ENCODE measurements around the gene CD72. TPM values are rescaled to one million over a fixed set of nuclear protein-coding genes. Genes with fewer than 3 reads are reported as not detected.

Gene CD72
- total and polyA plus RNA-seq, 4 donors = 2.0 to 5.7 (median 3.5) TPM

GRCh38 chr9:35657546-35658136 lies 39.4 kb upstream of the CD72 start, which contains the start of gene RMRP:
RMRP (minus strand) TSS chr9:35658019.
- under 1% methylated on average over 42 of the region's 42 CpGs for WGBS
- Histone ChIP-seq H3K4me3 (ENCODE audit: low read depth in 1 of 3, low read length in 3 of 3) (peak within 1 kb of the TSS; percentile 79 to 87 (median 79)), H3K27me3 (ENCODE audit: control insufficient read depth in 4 of 4, insufficient read depth in 4 of 4, low read length in 3 of 4) (no peaks in the 10 kb centered on the region), H3K36me3 (ENCODE audit: control insufficient read depth in 4 of 4, insufficient read depth in 3 of 4, low read depth in 1 of 4, low read length in 3 of 4) (no peaks in the 10 kb centered on the region), H3K4me1 (ENCODE audit: control insufficient read depth in 4 of 4, insufficient read depth in 4 of 4, low read length in 3 of 4) (peaks cover 2 to 24% (median 5%) of the 10 kb centered on the region in 4 donors), H3K9me3 (ENCODE audit: control insufficient read depth in 4 of 4, low read length in 3 of 4) (no peaks in the 10 kb centered on the region), H3K27ac (ENCODE audit: low read depth in 1 of 2, low read length in 2 of 2) (peak within 1 kb of the TSS; percentile 98 to 99), H3K9ac (ENCODE audit: low read depth in 1 of 2, low read length in 2 of 2) (peak within 1 kb of the TSS; percentile 91 to 97)
- TF ChIP-seq HNF4A (conservative IDR thresholded peaks at IDR 0.05) = peak; percentile 94 to 99
- TF ChIP-seq HNF4G (IDR thresholded peaks at IDR 0.05) = peak; percentile 98
- TF ChIP-seq YY1 (IDR thresholded peaks at IDR 0.05) = peak; percentile 82
- TF ChIP-seq RXRA (IDR thresholded peaks at IDR 0.05) = peak; percentile 55 to 89
- peak; percentile 23 for TF ChIP-seq FOXA1 (IDR thresholded peaks at IDR 0.05)
- peak; percentile 88 for TF ChIP-seq REST (IDR thresholded peaks at IDR 0.05)
- TF ChIP-seq SP1 (IDR thresholded peaks at IDR 0.05) = peak; percentile 97
- peak; percentile 7 for TF ChIP-seq NR2F2 (IDR thresholded peaks at IDR 0.05)
- no peak for TF ChIP-seq TAF1 (conservative IDR thresholded peaks at IDR 0.05)
- TF ChIP-seq RAD21 (IDR thresholded peaks at IDR 0.05) = peak; percentile 29 to 45
- peak; percentile 97 for TF ChIP-seq ATF3 (IDR thresholded peaks at IDR 0.05)
- TF ChIP-seq CTCF (IDR thresholded peaks at IDR 0.05; ENCODE audit: low read depth, low read length, missing input control) = peak; percentile 49
- peak; percentile 82 for TF ChIP-seq ZBTB33 (IDR thresholded peaks at IDR 0.05)
- TF ChIP-seq JUND (IDR thresholded peaks at IDR 0.05) = peak; percentile 17 to 89
- peak in 1 of 2 donors; percentile 82 for TF ChIP-seq GABPA (IDR thresholded peaks at IDR 0.05 in 1 of 2, conservative IDR thresholded peaks at IDR 0.05 in 1 of 2)
- peak; percentile 56 for TF ChIP-seq FOXA2 (IDR thresholded peaks at IDR 0.05)
- peak; percentile 99 to 100 for TF ChIP-seq EGR1 (IDR thresholded peaks at IDR 0.05; ENCODE audit: low read depth in 2 of 2)
- peak; percentile 99 for TF ChIP-seq MAX (IDR thresholded peaks at IDR 0.05)
- peak; percentile 91 for DNase-seq (ENCODE audit: low spot score)

Measured in liver (tissue), 9 donors.